HG03558 (cell line): ENCODE measurements around the gene DEPP1.

Experiments
- ATAC-seq: cut with Tn5 transposase; IDR thresholded peaks from one replicate; pipeline ENCODE4 v1.9.1; 2021; ENCODE audit warnings: moderate number of reproducible peaks; ENCODE audit not compliant: unreplicated experiment; ENCODE audit errors: extremely low read depth

Gene DEPP1

GRCh38 chr10:44980309-44981171, 1.9 kb upstream of the DEPP1 start:
- ATAC-seq: no peak

GRCh38 chr10:44979281-44980191, 927 bp upstream of the DEPP1 start:
- no peak for ATAC-seq

- no peak for ATAC-seq
Observed at GRCh38 chr10:44978213-44978569, 418 bp downstream of the DEPP1 start.

- ATAC-seq: no peak
Observed at GRCh38 chr10:44977287-44978212, 1.1 kb downstream of the DEPP1 start.

GRCh38 chr10:44976352-44977198, 2.0 kb downstream of the DEPP1 start:
- ATAC-seq: no peak

GRCh38 chr10:44975431-44976331, 2.9 kb downstream of the DEPP1 start:
- ATAC-seq: no peak

GRCh38 chr10:44974628-44975430, 3.8 kb downstream of the DEPP1 start:
- ATAC-seq: peak; percentile 58

- ATAC-seq: no peak
Observed at GRCh38 chr10:44974082-44974627, 4.5 kb downstream of the DEPP1 start.

- no peak for ATAC-seq
Observed at GRCh38 chr10:44973323-44974081, 5.1 kb downstream of the DEPP1 start.

- no peak for ATAC-seq
Observed at GRCh38 chr10:44972874-44973306, 5.7 kb downstream of the DEPP1 start.

GRCh38 chr10:44971935-44972757, 6.5 kb downstream of the DEPP1 start:
- no peak for ATAC-seq

GRCh38 chr10:44971434-44971833, 7.2 kb downstream of the DEPP1 start:
- ATAC-seq: no peak

- ATAC-seq: no peak
Observed at GRCh38 chr10:44970812-44971395, 7.7 kb downstream of the DEPP1 start.

GRCh38 chr10:44969854-44970253, 8.8 kb downstream of the DEPP1 start:
- no peak for ATAC-seq
